Activated CD4-positive, alpha-beta T cell treated with anti-CD3 and anti-CD28 coated beads, Interleukin-2, amount 50 U/mL, for 16 hours (primary cell): Measurements from ENCODE around the gene ZNF516.

ENCODE experiments used
- DNase-seq: peaks from one replicate; pipeline ENCODE4 v3.0.0-alpha.2; 2020

The ZNF516 gene

DNA sequence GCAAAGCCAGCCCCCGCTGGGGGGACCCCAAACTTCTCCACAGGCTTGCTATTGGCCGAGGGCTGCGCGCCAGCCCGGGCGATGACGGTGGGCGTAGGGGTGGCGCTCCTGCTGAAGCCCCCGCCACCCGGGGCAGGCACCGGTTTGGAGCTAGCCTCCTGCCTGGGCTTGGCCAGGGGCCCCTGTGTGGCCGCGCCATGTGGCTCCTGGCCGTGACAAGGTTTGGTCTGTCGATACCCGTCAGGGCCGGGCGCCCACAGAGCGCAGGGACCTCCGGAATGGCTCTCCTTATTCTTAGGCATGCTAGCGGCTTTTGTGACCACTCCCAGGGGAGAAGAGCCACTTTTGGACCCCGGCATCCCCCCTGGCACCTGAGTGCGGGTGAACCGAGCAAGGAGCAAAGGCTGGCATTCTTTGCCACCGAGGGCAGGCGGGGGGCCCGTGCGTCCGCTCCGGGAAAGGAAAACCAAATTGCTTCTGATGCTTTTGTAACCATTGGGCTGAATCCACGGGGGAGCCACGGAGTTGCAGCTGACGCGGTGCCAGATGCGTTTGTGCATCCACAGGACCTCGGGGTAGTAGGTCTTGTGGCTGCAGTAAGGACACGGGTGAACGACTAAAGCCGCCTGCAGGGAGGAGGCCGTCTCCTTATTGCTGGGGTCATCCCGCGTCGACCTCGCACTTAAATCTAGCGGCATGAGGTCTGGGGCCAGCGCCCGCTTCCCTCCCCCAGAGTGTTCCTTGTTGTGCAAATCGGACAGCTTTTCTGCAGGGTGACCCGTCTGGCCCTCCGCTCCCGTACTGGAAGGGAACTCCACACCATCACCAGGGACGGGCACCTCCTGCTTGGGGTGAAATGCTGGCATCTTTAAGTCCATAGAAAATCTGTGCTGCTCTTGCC, 115.6 kb downstream of the ZNF516 start:
- no peak for DNase-seq

DNA sequence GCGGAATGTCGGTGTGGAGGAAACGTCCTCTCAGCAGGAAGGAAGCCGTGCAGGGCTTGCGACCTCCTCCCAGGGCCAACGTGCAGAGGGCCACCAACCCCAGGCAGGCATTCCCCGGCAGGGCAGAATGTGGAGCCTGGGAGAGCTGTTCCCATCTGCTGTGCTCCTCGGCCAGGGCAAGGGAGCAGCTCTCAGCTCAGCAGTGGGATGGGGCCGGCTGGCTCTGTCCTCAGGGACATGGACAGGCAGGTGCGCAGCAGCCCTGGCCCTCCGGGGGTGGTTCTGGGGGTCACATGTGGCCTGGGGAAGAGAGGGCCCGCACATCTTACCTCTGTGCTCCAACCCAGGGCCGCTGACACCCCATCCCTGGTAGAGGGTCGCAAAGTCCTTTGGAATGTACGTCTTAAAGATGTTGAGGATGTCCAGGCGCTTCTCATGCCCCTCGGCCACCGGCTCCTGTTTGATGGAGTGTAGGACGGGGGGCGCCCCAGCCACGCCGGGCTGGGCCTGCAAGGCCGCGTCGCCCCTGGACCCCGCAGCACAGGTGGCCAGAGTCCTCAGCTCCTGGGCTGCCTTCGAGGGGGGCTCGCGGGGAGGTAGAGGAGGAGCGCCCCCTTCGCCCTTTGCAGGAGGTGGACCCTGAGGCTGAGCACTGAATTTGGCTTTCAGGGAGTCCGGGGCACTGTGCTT, 116.4 kb downstream of the ZNF516 start:
- no peak for DNase-seq

DNA sequence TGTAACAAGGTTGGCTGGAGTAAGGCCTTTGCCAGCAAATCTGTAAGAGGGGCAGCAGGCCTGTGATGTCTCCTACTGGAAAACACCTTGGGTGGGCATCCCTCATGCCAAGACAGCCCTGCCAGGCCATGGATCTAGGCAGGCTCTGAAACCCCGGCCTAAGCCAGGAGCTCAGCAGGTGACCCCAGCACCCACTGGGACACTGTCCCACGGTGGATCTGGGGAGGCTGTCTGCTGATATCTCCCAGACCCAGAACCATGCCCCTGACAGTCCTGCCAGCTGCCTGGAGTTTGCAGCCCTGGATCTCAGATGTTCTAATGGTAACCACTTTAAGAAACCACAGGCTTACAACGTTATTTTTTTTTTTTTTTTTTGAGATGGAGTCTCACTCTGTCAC, 117.7 kb downstream of the ZNF516 start:
- DNase-seq, result no peak

DNA sequence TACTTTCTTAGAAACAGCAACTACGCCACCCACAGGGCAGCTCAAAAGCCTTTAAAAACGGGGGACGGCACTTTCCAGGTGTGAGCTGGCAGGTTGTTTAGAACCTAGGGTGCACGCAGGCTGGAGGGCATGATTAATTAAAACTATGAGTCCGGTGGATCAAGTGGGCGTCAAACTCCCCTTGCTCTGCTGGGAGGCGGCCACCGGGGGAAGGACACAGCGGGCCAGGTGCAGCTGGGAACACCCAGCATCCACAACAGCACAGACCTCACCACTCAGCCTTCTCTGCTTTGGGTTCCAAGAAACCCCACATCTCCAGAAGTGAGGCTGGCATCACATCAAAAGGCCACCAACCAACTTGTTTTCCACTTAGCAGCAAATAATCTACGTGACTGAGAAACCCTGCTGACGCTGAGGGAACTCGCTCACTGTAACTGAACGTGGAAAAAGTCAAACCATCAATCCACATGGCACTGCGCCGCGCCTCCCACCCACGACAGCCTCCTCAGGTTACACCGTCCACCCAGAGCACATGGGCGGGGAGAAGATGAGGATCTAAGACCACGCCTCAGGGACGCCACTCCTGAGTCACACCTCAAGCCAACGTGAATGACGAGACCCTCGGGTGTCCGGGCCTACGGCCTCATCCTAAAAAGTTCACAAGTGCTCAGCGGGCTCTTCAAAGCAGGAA, 118.2 kb downstream of the ZNF516 start:
- DNase-seq, result peak; percentile 41

DNA sequence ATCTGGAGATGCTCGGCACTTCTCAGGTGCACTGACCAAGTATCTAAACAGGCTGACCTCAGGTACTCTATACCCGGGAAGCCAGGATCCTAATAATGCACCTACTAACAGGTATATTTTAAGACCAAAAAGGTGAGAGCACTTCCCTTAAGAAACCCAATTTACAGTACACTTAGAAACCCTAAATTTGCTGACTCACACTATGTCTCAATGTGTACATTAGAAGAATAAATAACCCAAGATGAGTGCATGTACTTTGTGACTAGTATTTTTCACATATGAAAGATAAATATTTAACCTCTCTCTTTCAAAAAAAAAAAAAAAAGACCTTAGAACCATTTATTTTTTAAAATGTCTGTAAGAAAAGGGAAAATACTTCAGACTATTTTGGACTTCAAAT, 118.8 kb downstream of the ZNF516 start:
- no peak for DNase-seq

DNA sequence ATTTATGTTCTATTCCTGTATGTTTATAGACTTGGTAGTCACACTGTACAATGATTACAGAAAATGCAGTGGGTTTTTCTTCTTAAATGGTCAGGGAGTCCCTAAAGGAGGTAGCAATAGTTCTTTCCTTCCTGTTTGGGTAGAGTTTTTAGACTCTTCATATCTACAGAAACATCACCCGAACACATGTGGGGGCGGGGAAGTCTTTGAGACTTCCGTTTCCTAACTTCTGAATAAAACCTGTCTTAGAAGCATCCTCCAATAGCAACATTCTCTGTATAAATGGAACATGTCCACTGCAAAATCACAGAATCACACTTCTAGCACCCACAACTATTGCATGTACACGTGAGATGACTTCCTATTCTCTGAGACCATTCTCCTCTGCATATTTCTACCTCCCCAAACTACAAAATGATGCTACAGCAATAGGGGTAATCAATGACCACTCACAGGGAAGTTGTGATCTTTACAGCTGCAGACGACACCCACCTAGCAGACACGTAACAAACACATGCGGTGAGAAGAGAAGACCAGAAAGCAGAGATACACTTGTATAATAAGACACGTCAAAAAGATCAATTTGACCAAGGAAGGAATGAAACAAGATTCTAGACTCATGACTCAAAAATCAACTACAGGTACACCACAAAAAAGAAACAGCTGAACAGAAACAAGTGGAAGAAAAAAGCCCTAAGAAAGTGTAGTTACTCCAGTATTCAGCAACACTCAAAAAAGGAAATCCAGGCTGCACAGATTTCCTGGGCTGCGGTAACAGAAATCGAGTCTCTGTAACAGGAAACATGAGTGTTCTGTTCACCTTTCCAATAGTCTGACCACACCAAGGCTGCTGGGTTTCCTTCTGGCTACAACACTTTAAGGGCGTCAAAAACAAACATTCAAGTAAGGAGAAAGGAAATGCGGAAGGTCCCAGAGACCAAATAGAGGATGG, 120.4 kb downstream of the ZNF516 start:
- peak; percentile 87 for DNase-seq

DNA sequence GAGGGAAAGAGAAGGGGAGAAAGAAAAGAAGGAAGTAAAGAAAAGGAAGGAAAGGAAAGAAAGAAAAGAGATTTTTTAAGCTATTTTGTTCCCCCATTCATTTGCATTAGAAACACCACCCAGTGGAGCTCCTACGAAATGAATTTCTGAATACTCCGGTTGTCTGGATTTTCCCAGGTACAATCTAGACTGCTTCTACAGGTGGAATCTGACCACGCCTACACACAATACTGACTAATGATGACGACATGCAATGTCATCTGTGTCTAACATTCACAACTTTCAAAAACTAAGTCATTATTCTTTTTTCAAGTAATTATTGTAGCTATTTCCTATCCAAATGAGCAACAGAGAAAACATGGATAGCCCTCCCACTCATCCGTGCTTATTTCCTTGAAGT, 121.7 kb downstream of the ZNF516 start:
- DNase-seq, result no peak

DNA sequence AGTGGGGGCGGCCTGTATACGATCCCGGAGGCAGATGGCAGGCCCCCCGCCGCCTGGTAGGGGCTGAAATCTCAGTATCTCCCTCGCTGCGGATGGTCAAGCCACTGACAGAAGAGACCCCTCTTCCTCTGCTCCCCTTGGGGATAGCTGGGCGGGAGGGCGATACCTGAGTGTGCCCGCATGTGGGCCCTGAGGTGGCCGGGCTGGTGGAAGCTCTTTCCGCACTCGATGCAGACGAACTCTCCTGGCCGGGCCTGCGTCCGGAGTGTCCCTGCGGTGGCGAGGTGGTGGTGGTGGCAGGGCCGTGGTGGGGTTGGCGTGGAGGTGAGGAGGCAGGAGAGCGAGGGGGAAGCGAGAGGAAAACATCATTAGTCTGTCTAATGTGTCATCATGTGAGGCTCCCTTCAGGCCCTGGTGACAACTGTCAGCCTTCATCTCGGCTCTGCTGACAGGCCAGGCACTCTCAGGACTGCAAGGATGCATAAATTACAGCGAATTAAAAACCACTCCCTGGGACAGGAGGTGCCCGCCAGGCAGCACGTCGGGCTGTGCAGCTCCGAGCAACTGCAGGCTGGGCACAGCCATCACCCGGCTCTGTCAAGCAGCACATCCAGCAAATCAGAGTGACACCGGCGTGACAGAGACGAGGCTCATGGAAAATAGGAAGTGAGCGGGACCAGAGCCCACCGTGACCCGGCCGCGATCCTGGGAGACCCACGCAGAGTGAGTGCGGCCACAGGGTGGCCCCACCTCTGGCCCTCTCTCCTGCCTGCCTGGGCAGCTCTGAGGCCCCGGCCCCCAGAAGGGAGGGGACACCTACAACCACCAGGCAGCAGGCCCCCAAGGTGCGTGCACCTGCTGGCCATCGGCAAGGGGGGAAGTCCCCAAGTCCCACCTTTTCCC, 123.5 kb downstream of the ZNF516 start:
- DNase-seq, result no peak

DNA sequence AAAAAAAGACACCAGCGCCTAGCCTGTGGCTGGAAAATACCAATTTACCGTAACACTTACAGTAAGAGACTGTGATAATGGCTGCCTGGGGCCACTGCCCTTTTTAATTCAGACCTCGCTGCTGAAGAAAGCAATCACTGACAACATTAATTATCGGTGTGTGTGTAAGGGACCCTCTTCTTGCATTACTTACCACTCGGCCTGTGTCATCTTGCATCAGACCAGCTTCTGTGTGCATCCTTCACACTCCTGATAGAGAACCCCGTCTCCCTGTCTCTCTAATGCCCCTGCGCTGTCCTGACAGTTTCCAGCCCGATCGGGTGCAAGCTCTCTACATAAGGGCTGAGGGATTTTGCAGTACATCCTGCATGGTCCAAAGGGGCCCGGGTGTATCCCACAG, 124.4 kb downstream of the ZNF516 start:
- DNase-seq, result no peak

DNA sequence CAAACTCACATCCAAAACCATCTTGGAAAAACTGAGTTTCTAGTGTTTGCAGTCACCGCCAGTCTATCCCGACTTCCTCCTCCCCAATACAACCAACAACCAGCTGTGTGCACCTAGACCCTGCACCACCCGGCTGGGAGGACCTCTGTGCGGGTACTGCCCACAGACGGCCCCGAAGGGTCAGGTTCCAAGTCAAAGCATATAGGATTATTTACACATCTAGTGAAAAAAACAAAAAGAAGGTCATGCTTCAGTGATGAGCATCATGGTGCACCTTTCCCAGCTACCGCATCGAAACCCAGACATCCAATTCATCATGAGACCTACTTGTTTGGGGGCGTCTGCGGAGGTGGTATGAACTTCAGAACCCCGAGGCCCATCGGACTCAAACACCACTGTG, 124.8 kb downstream of the ZNF516 start:
- DNase-seq, result no peak

DNA sequence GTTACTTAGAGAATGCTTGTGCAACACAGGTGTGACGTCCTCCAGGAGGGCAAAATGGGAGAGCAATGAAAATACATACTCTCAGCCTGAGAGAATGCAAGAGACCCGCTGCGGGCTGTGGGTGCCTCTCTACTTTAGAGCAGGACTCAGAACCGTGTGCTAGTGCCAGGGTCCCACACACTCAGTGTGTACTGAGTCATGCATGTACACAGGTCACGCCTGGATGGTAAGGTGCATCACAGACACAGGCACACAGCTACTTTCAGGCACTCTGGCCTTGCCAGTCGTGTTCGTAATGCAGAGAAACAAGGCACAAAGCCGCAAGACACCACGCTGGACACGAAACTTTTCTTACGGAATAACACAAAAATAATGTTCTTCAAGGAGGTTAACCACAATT, 125.3 kb downstream of the ZNF516 start:
- DNase-seq, result no peak

DNA sequence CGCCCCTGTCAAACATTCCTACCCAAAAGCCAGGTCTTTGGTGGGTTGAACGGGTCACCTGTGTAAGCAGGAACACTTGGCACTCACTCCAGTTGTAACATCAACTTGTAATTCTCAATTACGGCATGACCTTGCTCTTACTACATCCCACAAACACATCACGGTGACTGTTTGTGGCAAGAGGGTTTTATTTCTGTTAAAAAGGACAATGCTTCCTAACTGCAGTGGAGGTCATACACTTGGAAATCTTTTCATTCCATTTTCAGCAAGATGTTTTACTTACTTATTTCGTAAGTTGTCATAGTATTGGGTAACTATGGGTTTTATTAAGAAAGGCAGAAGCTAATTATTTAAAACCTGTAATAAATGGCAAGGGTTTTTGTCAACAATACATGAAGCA, 126.1 kb downstream of the ZNF516 start:
- no peak for DNase-seq

DNA sequence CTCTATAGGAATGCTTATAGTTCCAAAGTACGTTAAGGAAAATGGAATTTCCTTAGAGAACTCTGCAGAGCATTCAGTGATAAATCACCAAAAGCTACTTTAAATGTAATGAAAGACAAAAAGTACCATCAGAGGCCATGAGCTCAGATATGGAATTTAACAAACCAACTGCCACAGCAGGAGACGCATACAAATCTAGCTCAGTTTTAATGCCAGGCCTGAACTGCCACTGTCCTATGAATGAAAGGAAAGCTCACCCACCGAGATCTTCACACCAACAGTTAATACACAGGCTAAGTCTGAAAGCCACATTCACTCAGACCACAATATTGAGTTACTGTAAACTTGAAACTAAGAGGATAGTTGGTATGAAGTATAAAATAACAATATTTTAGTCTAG, 126.8 kb downstream of the ZNF516 start:
- DNase-seq, result no peak

DNA sequence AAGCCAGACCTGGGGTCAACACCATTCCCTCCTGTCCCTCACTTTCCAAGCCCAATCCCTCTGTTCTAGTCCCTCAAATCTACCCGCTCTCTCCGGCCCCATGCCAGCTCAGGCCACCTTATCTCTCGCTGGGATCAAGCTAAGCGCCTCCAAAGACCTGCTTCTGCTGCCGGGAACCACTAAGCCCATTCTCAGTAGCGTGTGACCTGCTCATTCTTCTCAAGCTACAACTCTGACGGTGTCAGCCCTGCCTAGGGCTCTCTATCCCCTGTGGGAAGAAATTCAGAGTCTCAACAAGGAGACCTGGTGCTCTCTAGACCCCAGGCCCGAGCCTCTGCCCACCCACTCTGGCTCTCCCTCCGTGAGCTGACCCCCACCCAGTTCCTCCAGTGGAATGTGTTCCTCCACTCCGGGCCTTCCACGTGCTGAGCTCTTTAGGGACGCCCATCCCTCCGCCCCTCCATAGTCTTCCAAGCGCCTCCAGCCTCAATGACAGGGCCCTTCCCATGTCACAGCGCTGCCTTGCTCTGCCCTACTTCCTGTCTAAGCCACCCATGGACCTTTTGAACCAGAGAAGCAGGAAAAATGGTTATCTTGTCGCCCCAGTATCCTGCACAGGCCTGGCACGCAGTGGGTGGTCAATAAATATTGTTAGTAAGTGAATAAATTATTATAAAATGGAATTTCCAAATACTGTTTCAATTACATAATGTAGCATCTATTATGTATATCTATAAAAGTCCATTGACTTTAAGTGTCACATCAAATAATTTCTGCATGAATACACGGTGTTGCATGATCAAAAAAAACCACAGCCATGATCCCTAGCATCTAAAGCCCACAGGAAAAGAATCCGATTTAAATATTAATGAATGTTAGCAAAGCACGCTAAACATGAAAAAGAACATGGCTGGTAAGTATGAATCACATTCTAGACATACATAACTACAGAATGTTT, 127.6 kb downstream of the ZNF516 start:
- no peak for DNase-seq

DNA sequence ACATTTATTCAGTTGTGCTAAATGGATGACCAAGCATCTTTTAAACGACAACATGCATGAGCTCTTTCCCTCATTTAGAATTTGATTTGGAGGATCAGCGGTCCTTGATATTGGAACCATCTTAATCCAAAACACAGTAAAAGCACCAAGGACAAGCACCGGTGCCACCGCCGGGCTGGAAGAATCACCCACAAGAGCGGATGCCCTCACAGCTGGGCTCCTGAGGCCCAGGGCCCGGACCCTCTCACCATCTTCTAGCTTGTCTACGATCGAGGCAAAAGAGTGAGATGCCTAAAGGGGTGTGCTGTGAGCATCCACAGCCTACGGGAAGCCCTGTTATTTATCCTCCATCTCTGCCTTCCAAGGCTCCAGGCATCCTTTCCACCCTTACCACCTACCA, 129.5 kb downstream of the ZNF516 start:
- DNase-seq, result no peak

DNA sequence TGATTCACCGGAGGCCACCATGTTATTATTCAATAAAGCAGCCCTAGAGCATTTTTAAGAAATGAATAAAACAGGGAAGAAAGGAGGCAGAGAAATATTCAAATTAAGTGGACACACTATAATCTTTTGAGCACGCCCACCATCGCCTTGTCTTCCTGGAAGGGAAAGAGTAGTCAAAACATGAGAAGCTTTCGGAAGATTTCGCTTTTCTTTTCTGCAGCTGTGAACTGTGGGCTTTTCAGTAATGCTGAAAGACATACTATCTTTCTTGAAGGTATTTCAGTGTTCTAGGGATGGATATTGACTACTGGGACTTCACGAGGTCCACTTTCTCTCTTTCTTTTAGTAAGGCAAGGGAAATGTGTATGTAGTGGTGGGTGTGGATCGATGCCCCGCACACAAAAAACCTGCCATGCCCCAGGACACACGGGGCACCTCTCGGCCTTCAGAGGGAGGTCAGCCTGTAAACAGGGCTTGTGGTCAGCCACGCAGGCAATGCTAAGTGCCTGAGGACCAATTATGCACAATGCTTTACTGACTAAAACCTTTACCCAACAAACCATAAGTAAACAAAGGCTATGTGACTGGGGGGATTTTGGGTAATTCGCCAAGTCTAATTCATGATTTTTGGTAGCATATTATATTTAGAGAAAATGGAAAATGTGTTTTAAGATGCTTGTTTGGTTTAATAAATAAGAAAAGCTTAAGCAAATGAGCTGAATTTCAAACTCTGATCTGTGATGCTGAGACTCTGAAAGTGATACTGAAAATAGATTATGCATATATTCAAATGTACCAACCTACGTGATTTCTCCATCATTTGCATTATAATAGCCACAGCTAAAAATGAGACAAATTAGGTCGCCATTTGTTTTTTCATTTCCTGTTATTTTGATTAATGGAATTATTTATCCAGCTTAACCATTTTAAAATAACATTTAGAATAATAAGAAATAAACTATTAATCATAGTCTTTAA, 130.5 kb downstream of the ZNF516 start:
- DNase-seq, result peak; percentile 65

DNA sequence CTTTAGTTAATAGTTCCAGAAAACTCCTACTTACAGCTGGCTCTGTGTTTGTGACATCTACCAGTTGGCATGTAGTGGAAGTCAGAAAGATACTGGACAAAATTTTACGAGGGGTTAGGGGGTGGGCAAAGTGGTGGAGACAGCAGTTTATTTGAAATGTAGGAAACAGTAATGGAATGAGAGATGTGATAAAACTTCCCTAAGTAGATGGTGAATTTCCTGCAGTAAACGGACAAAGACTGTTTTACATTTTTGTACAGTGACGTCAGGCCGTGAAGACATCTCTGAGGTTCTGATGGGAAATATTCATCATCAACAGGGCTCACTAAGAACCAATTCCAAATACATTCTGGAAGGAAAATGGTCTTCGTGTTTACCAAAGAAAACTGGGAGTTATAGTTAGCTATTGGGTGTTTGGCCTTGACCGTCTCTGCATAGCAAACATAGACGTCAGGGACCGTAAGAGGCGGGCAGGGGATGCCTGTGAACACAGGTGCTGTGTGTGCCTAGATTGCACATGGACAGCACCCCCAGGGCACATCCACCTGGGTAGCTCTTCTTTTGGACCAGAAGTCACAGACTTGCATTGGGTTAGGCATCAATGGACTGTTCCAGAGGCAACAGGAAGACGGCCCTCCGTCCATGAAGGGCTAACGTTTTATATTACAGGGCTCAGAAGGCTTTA, 131.5 kb downstream of the ZNF516 start:
- no peak for DNase-seq

DNA sequence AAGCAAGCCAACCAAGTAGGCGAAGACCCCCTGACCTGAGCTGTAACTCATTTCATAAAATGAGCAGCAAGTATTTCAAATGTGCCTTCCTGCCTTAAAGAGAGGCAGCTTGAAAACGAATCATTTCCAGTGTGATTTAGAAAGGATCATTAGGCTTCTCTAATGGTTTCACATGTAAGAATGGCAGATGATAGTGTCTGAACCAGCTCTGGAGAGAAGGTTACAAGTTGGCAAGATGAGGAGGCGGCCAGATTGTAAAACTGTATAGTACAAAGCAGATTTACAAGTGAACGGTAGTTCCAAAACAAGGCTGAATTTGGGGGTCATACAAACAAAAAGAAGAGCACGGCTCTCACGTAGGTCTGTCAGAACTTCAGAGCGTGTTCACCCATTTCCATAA, 132.4 kb downstream of the ZNF516 start:
- DNase-seq, result no peak
